GM19043 (cell line): ENCODE data around the gene C19orf12.

Source experiments
- ATAC-seq: cut with Tn5 transposase; IDR thresholded peaks from one replicate; pipeline ENCODE4 v1.9.1; 2021; ENCODE audit warnings: low read depth; ENCODE audit not compliant: unreplicated experiment

Gene C19orf12

GRCh38 chr19:29665826-29666577, 49.1 kb downstream of the C19orf12 start:
- ATAC-seq = no peak

- ATAC-seq = peak; percentile 84
These were observed 49.7 kb downstream of the C19orf12 start, which contains the start of gene PLEKHF1 for GRCh38 chr19:29665215-29665825. Gene PLEKHF1 (plus strand): TSS chr19:29665461. CDS start chr19:29673840, 8,379 bp downstream.

DNA sequence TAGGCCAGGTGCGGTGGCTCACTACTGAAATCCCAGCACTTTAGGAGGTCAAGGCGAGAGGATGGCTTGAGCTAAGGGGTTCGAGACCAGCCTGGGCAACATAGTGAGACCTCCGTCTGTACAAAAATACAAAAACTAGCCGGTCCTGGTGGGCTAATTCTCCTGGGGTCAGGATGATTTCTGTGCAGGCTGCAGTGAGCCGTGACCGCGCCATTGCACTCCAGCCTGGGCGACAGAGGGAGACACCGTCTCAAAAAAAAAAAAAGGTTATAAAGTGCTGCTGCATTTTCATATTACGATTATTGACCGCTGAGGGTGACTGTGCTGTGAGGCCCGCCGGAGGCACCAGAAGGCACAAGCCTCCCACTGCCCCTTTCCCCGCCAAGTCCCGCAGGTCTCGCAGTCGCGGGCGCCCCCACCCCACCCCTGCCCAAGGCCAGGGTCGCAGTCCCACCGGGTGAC, 50.3 kb downstream of the C19orf12 start:
- no peak for ATAC-seq

DNA sequence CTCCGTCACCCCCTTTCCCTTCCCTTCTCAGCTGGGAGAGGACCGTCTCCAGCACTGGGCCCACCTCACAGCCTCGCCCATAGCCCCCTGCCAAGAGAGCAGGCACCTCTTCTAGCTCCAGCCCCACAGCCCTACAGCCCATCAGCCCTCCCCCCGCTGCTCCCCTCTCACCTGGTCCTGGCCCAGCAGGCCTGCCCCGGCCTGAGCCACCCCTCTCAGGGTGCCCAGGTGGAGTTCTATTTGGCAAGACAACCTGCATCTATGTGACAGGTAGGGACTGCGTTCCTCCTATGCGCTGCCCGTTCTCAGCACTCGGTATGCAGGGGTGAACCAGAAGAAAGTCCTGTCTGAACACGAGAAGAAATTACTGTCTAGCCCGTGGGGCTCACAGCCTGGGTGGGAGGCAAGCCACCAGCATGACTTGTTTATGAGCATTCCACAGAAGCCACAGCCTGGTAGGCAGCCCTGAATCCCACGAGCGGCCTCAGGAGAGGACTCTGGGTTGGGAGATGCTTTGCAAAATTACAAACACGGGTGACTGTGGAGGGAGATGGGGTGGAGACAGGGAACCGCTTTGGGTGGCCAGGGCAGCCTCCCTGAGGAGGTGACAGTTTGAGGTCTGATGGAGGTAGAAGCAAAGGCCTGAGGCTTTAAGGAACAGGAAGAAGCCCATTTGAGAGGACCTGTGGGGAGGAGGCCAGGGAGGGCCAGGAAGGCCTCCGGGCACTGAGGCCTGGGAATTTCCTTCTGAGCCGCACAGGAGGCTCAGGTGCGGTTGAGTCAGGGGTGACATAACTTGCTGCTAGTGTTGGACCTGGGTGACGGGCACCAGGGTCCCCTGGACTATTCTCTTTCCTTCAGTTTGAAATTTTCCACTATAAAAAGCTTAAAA, 51.0 kb downstream of the C19orf12 start:
- no peak for ATAC-seq

GRCh38 chr19:29662604-29663404, 52.3 kb downstream of the C19orf12 start:
- ATAC-seq = no peak

DNA sequence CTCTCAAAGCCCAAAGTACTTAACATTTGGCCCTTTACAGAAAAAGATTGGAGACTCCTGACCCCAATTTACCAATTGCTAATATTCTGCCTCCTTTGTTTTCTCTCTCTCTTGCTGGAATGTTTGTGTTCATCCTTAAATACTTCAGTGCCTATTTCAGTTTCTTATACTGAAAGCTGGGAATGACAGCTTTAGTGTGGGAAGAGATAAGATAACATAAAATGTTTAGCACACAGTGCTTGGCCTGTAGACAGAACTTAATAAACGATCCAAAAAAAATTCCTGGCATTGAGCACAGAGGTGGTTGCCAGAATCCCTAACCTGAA, 52.8 kb downstream of the C19orf12 start:
- ATAC-seq = no peak

- ATAC-seq = no peak
These were observed 54.2 kb downstream of the C19orf12 start for GRCh38 chr19:29660835-29661234.

DNA sequence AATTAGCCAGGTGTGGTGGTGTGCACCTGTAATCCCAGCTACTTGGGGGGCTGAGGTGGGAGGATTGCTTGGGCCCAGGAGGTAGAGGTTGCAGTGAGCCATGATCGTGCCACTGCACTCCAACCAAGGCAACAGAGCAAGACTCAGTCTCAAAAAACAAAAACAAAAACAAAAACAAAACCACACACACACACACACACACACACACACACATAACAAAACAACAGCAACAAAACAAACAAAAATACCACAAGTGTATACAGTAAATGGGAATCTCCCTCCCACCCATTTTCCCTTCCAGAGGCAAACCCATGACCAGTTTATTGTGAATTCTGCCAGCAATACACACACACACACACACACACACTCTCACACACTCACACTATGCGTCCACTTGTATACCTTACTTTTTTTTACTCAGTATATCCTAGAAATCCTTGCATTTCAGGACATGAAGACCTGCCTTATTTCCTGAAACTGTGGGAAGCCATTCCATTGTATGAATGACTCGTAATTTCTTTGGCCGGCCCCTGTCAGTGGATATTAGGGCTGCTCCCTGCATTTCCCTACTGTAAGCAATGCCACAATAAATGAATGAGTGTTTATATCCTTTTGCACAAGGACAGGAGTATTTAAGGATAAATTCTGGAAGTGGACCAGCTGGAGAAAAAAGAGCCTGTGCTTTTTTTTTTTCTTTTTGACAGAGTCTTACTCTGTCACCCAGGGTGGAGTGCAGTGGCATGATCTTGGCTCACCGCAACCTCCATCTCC, 56.7 kb downstream of the C19orf12 start:
- ATAC-seq = no peak

DNA sequence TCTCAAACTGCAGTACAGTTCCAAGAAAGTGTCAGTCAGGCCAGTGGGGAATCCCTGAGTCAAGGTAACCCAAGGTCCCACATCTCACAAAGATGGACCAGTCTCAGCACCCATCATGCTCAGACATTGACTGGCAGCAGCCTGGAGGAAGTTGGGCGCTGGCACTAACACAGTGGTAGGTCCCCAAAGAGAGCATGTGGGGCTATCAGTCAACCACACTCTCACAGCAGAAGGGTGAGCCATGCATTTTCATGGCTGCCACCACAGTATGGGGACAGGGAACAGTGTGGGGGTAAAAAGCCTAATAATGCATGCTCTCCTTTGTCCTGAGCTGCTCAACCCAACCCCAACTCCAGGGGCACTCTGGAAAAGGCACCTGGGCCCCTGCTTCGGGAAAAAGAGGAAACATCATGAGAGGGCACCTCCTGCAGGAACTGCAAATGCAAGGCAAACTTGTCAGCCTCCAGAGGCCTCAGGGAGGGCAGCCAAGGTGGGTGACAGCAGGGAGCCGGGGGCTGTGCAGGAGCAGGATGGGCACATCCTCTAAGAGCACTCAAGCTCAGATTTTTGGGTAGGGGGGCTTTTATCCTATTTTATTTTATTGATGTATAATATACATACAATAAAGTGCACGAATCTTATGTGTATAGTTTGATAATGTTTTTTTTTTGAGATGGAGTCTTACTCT, 59.3 kb downstream of the C19orf12 start:
- ATAC-seq = no peak

- ATAC-seq = no peak
These were observed 61.7 kb downstream of the C19orf12 start for GRCh38 chr19:29653398-29653797.

GRCh38 chr19:29651622-29652394, 63.3 kb downstream of the C19orf12 start:
- no peak for ATAC-seq

GRCh38 chr19:29650772-29651387, 64.2 kb downstream of the C19orf12 start:
- no peak for ATAC-seq
